ENCODE data around the gene SLC44A4. TPM values are rescaled to one million over a fixed set of nuclear protein-coding genes. Genes with fewer than 3 reads are reported as not detected.

Gene SLC44A4
- total and polyA plus RNA-seq, 9 of the 15 experiments (the other 6 are each of a cell fraction or from before 2014, with no cell fraction given) = 7.9 to 18.6 (median 11.2) TPM

DNA sequence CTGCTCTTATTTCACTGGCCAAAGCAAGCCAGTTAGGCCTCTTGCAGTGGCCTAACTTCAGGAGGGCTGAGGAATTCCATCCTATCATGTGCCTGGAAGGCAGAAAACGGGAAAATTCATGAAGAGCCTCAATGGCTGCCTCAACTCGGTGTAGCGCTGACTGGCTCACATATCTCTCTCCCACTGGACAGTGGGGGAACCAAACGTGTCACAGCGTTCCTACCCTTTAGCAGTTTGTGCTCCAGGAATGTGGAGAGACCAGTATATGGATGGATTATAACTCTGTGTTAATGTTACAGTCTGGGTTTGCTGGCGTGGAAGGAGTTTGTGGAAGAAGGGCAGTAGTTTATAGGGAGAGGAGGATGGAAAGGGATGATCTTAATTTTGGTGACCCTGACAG is 37.0 kb upstream of the SLC44A4 start:
- H3K9me1 ChIP-seq (ENCODE audit: control insufficient read depth, insufficient read depth, low read length) = no peaks in the 10 kb centered on the region
- CTCF ChIA-PET (ENCODE audit: low intra/inter-chr PET ratio) = no interaction called here
- intact Hi-C loops (cut with micrococcal nuclease) (loop anchor here (5.0 kb wide), 1 partner anchor 42 kb away; the partner anchor contains the start of genes NELFE and SKIC2), in situ Hi-C loops (cut with MboI) (no loop called here)
- no peaks in the 10 kb centered on the region for H4K20me1 ChIP-seq (replicated peaks; ENCODE audit: control insufficient read depth, insufficient read depth, low read length)
- ATAC-seq (no peak), FAIRE-seq (no peak), DNase-seq (ENCODE audit: extremely low read depth in 1 of 4, low spot score in 3 of 4) (no peak)
- H3K4me3 ChIP-seq = no peak overlapping the region
- no peaks in the 10 kb centered on the region for H3K79me2 ChIP-seq (ENCODE audit: control insufficient read depth, insufficient read depth, low read length)
- WGBS (ENCODE audit: insufficient coverage, low coverage, missing lambda C conversion rate) = 44% methylated on average over 6 of the region's 6 CpGs
- no TSS peak for BruUV-seq (replicated peaks)
- H3K4me1 ChIP-seq (replicated peaks in 1 of 2; ENCODE audit: control insufficient read depth in 2 of 2, insufficient read depth in 2 of 2, low read length in 2 of 2) = peaks cover 0 to 8% of the 10 kb centered on the region in 2 experiments; a peak in 1 of 5 replicates
- H3K9ac ChIP-seq (ENCODE audit: insufficient read depth in 1 of 2, low read depth in 2 of 2, low read length in 2 of 2) = no peak overlapping the region
- H2AFZ ChIP-seq (ENCODE audit: low read depth, low read length) = peak overlapping the region; percentile 35
- H3K4me2 ChIP-seq (ENCODE audit: insufficient read depth, low read length) = no peak overlapping the region
- TF ChIP-seq ZNF586 (CRISPR knock-in tag; conservative IDR thresholded peaks at IDR 0.05) (no peak), COPS2 (conservative IDR thresholded peaks at IDR 0.05) (no peak), YBX1 (IDR thresholded peaks at IDR 0.05) (no peak)
- TF ChIP-seq, protein P1, sequence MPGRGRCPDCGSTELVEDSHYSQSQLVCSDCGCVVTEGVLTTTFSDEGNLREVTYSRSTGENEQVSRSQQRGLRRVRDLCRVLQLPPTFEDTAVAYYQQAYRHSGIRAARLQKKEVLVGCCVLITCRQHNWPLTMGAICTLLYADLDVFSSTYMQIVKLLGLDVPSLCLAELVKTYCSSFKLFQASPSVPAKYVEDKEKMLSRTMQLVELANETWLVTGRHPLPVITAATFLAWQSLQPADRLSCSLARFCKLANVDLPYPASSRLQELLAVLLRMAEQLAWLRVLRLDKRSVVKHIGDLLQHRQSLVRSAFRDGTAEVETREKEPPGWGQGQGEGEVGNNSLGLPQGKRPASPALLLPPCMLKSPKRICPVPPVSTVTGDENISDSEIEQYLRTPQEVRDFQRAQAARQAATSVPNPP (IDR thresholded peaks at IDR 0.05; ENCODE audit: borderline replicate concordance, insufficient read depth, insufficient read length) = no peak
- H3K36me3 ChIP-seq (ENCODE audit: control insufficient read depth, insufficient read depth, low read length) = no peaks in the 10 kb centered on the region
- H3K27me3 ChIP-seq (ENCODE audit: control insufficient read depth in 2 of 2, insufficient read depth in 2 of 2, low read length in 2 of 2) = no peaks in the 10 kb centered on the region
- H3K27ac ChIP-seq (ENCODE audit: extremely low read depth, low read depth, low read length) = no peak overlapping the region
- POLR2A ChIA-PET = no interaction called here
- no peaks in the 10 kb centered on the region for H3K9me3 ChIP-seq (replicated peaks; ENCODE audit: control insufficient read depth, insufficient read depth, low read depth, low read length)

DNA sequence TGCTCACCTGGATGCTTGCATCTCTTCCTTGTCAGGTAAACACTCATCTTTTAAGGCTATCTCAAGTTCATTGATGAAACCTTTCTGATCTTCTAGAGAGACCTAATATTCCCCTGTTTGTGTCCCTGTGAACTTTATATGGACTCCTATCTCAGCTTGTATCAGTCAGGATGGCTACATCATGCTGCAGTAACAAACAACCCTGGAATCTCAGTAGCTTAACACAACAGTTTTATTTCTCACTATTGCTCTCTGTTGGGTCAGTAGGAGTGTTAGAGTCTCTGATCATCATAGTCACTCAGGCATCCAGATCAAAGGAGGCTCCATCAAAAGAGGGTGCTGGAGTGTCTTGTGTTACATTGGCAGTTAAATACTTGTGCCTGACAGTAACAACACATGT is 36.6 kb upstream of the SLC44A4 start:
- Histone ChIP-seq H3K9me1 (ENCODE audit: control insufficient read depth, insufficient read depth, low read length) (no peaks in the 10 kb centered on the region), H3K79me2 (ENCODE audit: control insufficient read depth, insufficient read depth, low read length) (no peaks in the 10 kb centered on the region), H2AFZ (ENCODE audit: low read depth, low read length) (no peak overlapping the region; the same call in 1 of the 2 replicates), H4K20me1 (replicated peaks; ENCODE audit: control insufficient read depth, insufficient read depth, low read length) (no peaks in the 10 kb centered on the region), H3K27me3 (ENCODE audit: control insufficient read depth in 2 of 2, insufficient read depth in 2 of 2, low read length in 2 of 2) (no peaks in the 10 kb centered on the region), H3K4me2 (ENCODE audit: insufficient read depth, low read length) (no peak overlapping the region), H3K4me1 (replicated peaks in 1 of 2; ENCODE audit: control insufficient read depth in 2 of 2, insufficient read depth in 2 of 2, low read length in 2 of 2) (peaks cover 3 to 8% of the 10 kb centered on the region in 2 experiments; a peak in 2 of 5 replicates), H3K27ac (ENCODE audit: extremely low read depth, low read depth, low read length) (no peak overlapping the region), H3K9me3 (replicated peaks; ENCODE audit: control insufficient read depth, insufficient read depth, low read depth, low read length) (no peaks in the 10 kb centered on the region), H3K4me3 (no peak overlapping the region), H3K9ac (ENCODE audit: insufficient read depth in 1 of 2, low read depth in 2 of 2, low read length in 2 of 2) (no peak overlapping the region), H3K36me3 (ENCODE audit: control insufficient read depth, insufficient read depth, low read length) (no peaks in the 10 kb centered on the region)
- ChIA-PET POLR2A (interaction anchor here (0.8 kb wide), 1 partner anchor 223 kb away, joined by 3 read pairs; no protein-coding TSS in a partner anchor), CTCF (ENCODE audit: low intra/inter-chr PET ratio) (no interaction called here)
- ATAC-seq = no peak
- no peak for DNase-seq (ENCODE audit: extremely low read depth in 1 of 4, low spot score in 3 of 4)
- intact Hi-C loops (cut with micrococcal nuclease) (loop anchor here (5.0 kb wide), 1 partner anchor 42 kb away; the partner anchor contains the start of genes NELFE and SKIC2), in situ Hi-C loops (cut with MboI) (no loop called here)
- no TSS peak for BruUV-seq (replicated peaks)
- no peak for FAIRE-seq
- peak; percentile 69; the same call in 1 of the 2 replicates for TF ChIP-seq BCOR (IDR thresholded peaks at IDR 0.05)
- 0 out of 4 replicates have a peak, but pooled peaks of 1 of the 2 experiments have one; percentile 16 for TF ChIP-seq TRIM24 (IDR thresholded peaks at IDR 0.05)
- no peak for TF ChIP-seq TEAD1 (CRISPR knock-in tag; IDR thresholded peaks at IDR 0.05)
- TF ChIP-seq TRIM28 (IDR thresholded peaks at IDR 0.05) = peak; percentile 69; the same call in 1 of the 2 replicates
- no peak for TF ChIP-seq JUN (IDR thresholded peaks at IDR 0.05; ENCODE audit: borderline replicate concordance, low read depth, low read length)
- no peak for TF ChIP-seq JUN (CRISPR knock-in tag; IDR thresholded peaks at IDR 0.05; ENCODE audit: borderline replicate concordance)
- peak in 1 of 2 experiments; percentile 65; a peak in 1 of 3 replicates for TF ChIP-seq CBX3 (IDR thresholded peaks at IDR 0.05; ENCODE audit: borderline replicate concordance in 1 of 2, low read length in 2 of 2)
- peak; percentile 95 for TF ChIP-seq ZNF12 (CRISPR knock-in tag; IDR thresholded peaks at IDR 0.05)
- TF ChIP-seq C11orf30 (IDR thresholded peaks at IDR 0.05; ENCODE audit: low read depth) = no peak
- TF ChIP-seq KDM1A (IDR thresholded peaks at IDR 0.05) = 0 out of 4 replicates have a peak, but pooled peaks of 1 of the 2 experiments have one; percentile 31
- TF ChIP-seq THRB (CRISPR knock-in tag; conservative IDR thresholded peaks at IDR 0.05) = no peak
- TF ChIP-seq RBM25 (IDR thresholded peaks at IDR 0.05; ENCODE audit: low read depth, low read length, severe bottlenecking) = peak; percentile 72
